CD4-positive, alpha-beta memory T cell (primary cell): ENCODE measurements around the gene TSHZ2. TPM values are rescaled to one million over a fixed set of nuclear protein-coding genes. Genes with fewer than 3 reads are reported as not detected.

ENCODE experiments used
- CTCF ChIA-PET: fragments of 350-600 bp; sonication (Branson Sonifier 250); formaldehyde crosslinking; loops from one replicate; lab custom pipeline; 2021; ENCODE audit warnings: inconsistent platforms; ENCODE audit not compliant: partially characterized antibody; lab: Charles Lee
- POLR2A ChIA-PET: fragments of 350-600 bp; sonication (Branson Sonifier 250); formaldehyde crosslinking; loops from one replicate; lab custom pipeline; 2021; ENCODE audit not compliant: partially characterized antibody; lab: Charles Lee
- DNase-seq, 5 donors: peaks; one replicate each; pipeline versions ENCODE4 v3.0.0 to v3.0.0-alpha.2; 2020 to 2022; ENCODE audit warnings: mixed read lengths in 1 of 5
- H3K27ac ChIP-seq: one replicate; pipeline ENCODE4 v1.7.0; 2013; ENCODE audit warnings: low read depth, low read length
- H3K27me3 ChIP-seq: 2 replicates; pipeline ENCODE4 v1.7.0; 2013; ENCODE audit warnings: mild to moderate bottlenecking, low read length, moderate library complexity; ENCODE audit not compliant: insufficient read depth
- H3K36me3 ChIP-seq: 2 replicates; pipeline ENCODE4 v1.7.0; 2013; ENCODE audit warnings: mild to moderate bottlenecking, low read length, moderate library complexity; ENCODE audit not compliant: insufficient read depth
- H3K4me1 ChIP-seq: 2 replicates; pipeline ENCODE4 v1.7.0; 2013; ENCODE audit warnings: mild to moderate bottlenecking, low read length, moderate library complexity; ENCODE audit not compliant: insufficient read depth
- H3K4me3 ChIP-seq, 2 donors: one replicate each; pipeline ENCODE4 v1.7.0; 2013; ENCODE audit warnings: low read length in 2 of 2, mild to moderate bottlenecking in 1 of 2
- H3K9me3 ChIP-seq, 2 donors: one replicate each; pipeline ENCODE4 v1.7.0; 2013; ENCODE audit warnings: low read length in 2 of 2, control low read depth in 1 of 2; ENCODE audit not compliant: control insufficient read depth in 1 of 2
- H3K27ac Mint-ChIP-seq, 7 donors: one replicate each; pipeline ENCODE4 v1.8.0; 2020 to 2021; ENCODE audit warnings: mixed read lengths in 7 of 7, mild to moderate bottlenecking in 6 of 7, inconsistent platforms in 3 of 7, moderate library complexity in 3 of 7
- H3K27me3 Mint-ChIP-seq, 2 donors: one replicate each; pipeline ENCODE4 v1.8.0; 2020 to 2021; ENCODE audit warnings: mixed read lengths in 2 of 2
- H3K36me3 Mint-ChIP-seq, 2 donors: one replicate each; pipeline ENCODE4 v1.8.0; 2020 to 2021; ENCODE audit warnings: mixed read lengths in 2 of 2, inconsistent platforms in 1 of 2, mild to moderate bottlenecking in 1 of 2
- H3K4me1 Mint-ChIP-seq, 4 donors: one replicate each; pipeline ENCODE4 v1.8.0; 2020 to 2021; ENCODE audit warnings: mixed read lengths in 4 of 4, mild to moderate bottlenecking in 1 of 4
- H3K4me3 Mint-ChIP-seq, 8 donors: one replicate each; pipeline ENCODE4 v1.8.0; 2020 to 2021; ENCODE audit warnings: mixed read lengths in 8 of 8, mild to moderate bottlenecking in 7 of 8, moderate library complexity in 6 of 8, inconsistent platforms in 3 of 8
- H3K9me3 Mint-ChIP-seq, 8 donors: one replicate each; pipeline ENCODE4 v1.8.0; 2020 to 2021; ENCODE audit warnings: mixed read lengths in 8 of 8, mild to moderate bottlenecking in 5 of 8, inconsistent platforms in 3 of 8, moderate library complexity in 1 of 8
- intact Hi-C: fragments of 100-400 bp; cut with micrococcal nuclease; formaldehyde crosslinking; loops from one replicate; pipeline ENCODE4 v1.15.1; 2023
- polyA plus RNA-seq, 2 donors: library from polyadenylated mRNA; unstranded; fragments of 300-500 nt; fragmentation: Illumina TruSeq; gene quantifications; one replicate each; pipeline ENCODE4 v1.2.3, GENCODE V29; 2021
- total RNA-seq, 2 experiments: library from RNA; stranded (reverse); gene quantifications; one replicate each; pipeline ENCODE4 v1.2.3, GENCODE V29; 2021

The TSHZ2 gene
- total and polyA plus RNA-seq, 4 experiments from 2014 or later, result 2.3 to 31.8 (median 17.1) TPM

DNA sequence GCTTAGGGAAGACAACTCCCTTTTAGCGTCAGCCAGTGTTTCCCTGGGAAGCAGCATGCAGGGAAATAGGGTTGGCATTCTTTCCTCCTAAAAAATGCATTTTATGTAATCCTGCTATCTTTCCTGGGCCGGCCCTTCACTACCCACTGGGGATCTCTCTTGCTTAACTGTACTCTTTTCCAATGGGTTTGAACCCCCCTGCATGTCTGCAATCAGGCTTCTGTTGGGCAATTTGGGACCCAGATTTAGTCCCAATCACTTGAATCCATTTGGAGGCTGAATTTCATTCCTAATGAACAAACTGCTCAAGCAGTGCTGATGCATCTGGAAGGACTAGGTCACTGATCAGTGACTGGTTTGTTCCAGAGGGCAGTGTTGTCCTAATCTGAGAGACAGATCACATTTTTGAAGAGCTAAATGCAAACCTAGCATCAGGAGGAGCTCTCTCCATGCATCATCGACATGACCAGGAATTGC lies 152.0 kb downstream of the TSHZ2 start:
- Histone ChIP-seq H3K4me1 (no peaks in the 10 kb centered on the region), H3K36me3 (no peaks in the 10 kb centered on the region), H3K27me3 (no peaks in the 10 kb centered on the region), H3K9me3 (no peaks in the 10 kb centered on the region), H3K4me3 (no peak overlapping the region), H3K27ac (no peak overlapping the region)
- ChIA-PET POLR2A (no interaction called here), CTCF (no interaction called here)
- H3K9me3 Mint-ChIP-seq, result peaks cover 0 to 2% (median 0%) of the 10 kb centered on the region in 8 donors
- peaks cover 0 to 3% of the 10 kb centered on the region in 2 donors for H3K27me3 Mint-ChIP-seq
- DNase-seq, result no peak
- H3K27ac Mint-ChIP-seq, result no peak overlapping the region
- no peak overlapping the region for H3K4me3 Mint-ChIP-seq
- peaks cover 0 to 17% (median 6%) of the 10 kb centered on the region in 4 donors for H3K4me1 Mint-ChIP-seq
- intact Hi-C loops, result no loop called here
- H3K36me3 Mint-ChIP-seq, result no peaks in the 10 kb centered on the region

DNA sequence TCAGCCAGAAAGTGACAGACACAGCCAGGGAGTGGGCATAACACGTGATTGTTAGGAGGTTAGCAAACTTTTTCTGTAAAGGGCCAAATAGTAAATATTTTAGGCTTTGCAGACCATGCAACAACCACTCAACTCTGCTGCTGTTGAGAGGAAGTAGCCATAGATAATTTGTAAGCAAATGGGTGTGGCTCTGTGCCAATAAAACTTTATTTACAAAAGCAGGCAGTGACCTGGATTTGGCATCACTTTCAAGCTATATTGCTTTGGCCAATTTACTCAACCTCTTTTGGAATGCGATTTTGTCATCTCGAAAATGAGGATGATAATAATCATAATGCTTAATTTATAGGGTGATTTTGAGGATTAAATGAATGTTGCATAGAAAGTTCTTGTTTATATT lies 152.6 kb downstream of the TSHZ2 start:
- Histone ChIP-seq H3K4me1 (no peaks in the 10 kb centered on the region), H3K9me3 (no peaks in the 10 kb centered on the region), H3K27ac (no peak overlapping the region), H3K4me3 (no peak overlapping the region), H3K27me3 (no peaks in the 10 kb centered on the region), H3K36me3 (no peaks in the 10 kb centered on the region)
- Mint-ChIP-seq H3K4me1 (peaks cover 0 to 17% (median 7%) of the 10 kb centered on the region in 4 donors), H3K4me3 (no peak overlapping the region), H3K36me3 (no peaks in the 10 kb centered on the region), H3K27ac (no peak overlapping the region), H3K9me3 (peaks cover 0 to 2% (median 0%) of the 10 kb centered on the region in 8 donors), H3K27me3 (peaks cover 0 to 3% of the 10 kb centered on the region in 2 donors)
- intact Hi-C loops, result no loop called here
- CTCF ChIA-PET, result no interaction called here
- POLR2A ChIA-PET, result no interaction called here
- no peak for DNase-seq

DNA sequence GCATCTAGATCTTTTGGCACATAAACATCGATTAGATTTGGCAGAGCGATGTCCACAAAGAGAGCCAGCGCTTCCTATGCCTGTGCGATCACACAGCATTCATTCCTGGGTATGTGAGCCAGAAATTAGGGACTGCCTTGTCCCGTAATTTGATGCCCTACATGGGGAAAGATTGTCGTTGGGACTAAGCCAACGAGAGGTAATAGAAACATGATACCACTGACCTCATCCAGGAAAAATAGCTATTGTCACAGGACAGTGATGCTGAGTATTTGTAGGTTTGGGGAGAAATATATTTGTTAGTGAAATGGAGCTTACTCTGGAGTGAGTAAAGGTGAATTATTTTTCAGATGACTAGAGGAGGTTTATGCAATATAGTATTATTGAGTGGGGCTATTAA lies 154.0 kb downstream of the TSHZ2 start:
- intact Hi-C loops, result no loop called here
- Mint-ChIP-seq H3K9me3 (peaks cover 0 to 2% (median 0%) of the 10 kb centered on the region in 8 donors), H3K4me1 (peaks cover 0 to 21% (median 7%) of the 10 kb centered on the region in 4 donors), H3K27me3 (peaks cover 0 to 3% of the 10 kb centered on the region in 2 donors), H3K27ac (peak overlapping the region in 1 of 7 donors; percentile 50), H3K36me3 (no peaks in the 10 kb centered on the region), H3K4me3 (no peak overlapping the region)
- no peaks in the 10 kb centered on the region for H3K36me3 ChIP-seq
- H3K4me3 ChIP-seq, result no peak overlapping the region
- ChIA-PET POLR2A (no interaction called here), CTCF (no interaction called here)
- no peaks in the 10 kb centered on the region for H3K9me3 ChIP-seq
- no peak for DNase-seq
- no peak overlapping the region for H3K27ac ChIP-seq
- no peaks in the 10 kb centered on the region for H3K27me3 ChIP-seq
- H3K4me1 ChIP-seq, result no peaks in the 10 kb centered on the region

DNA sequence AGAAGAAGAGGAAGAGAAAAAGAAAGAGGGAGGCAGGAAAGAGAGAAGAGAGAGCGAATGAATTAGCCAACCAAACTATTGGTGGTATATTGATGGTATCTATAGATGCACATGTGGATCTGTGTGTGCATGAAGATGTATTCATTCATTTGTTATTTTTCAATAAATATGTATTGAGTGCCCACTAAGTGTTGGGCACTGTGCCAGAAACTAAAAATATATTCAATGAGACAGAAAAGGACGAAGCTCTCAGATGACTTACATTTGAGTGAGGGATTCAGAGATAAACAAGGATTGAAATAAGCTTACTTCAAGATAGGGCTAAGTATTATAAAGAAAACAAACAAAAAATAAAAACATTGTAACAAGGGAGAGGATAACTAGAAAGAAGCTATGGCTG lies 154.9 kb downstream of the TSHZ2 start:
- no peak for DNase-seq
- POLR2A ChIA-PET, result no interaction called here
- H3K9me3 ChIP-seq, result no peaks in the 10 kb centered on the region
- Mint-ChIP-seq H3K27me3 (peaks cover 0 to 3% of the 10 kb centered on the region in 2 donors), H3K4me1 (peaks cover 0 to 19% (median 10%) of the 10 kb centered on the region in 4 donors), H3K27ac (peak overlapping the region in 1 of 7 donors; percentile 50), H3K36me3 (no peaks in the 10 kb centered on the region), H3K9me3 (peaks cover 0 to 2% (median 0%) of the 10 kb centered on the region in 8 donors), H3K4me3 (peak overlapping the region in 1 of 8 donors; percentile 46)
- CTCF ChIA-PET, result no interaction called here
- no peaks in the 10 kb centered on the region for H3K4me1 ChIP-seq
- H3K4me3 ChIP-seq, result no peak overlapping the region
- no peaks in the 10 kb centered on the region for H3K27me3 ChIP-seq
- no peaks in the 10 kb centered on the region for H3K36me3 ChIP-seq
- H3K27ac ChIP-seq, result no peak overlapping the region
- intact Hi-C loops, result no loop called here

DNA sequence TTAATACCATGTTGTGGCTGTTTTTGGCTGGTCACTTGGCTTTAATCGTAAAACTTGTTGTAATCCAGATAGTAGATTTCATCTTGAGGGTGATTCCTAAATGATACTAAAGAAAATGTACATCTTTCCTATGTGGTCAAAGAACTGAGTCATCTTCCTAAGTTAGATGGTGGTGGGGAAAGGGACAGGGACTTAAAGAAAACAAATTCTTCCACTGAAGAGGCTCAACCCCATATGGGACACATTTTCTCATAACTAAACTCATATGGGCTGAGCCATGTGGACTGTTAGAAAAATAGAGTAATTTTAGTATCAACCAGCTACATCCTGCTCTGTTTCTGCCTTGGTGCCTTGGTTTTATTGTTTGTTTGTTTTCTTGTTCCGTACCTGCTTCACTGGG lies 155.8 kb downstream of the TSHZ2 start:
- Mint-ChIP-seq H3K36me3 (no peaks in the 10 kb centered on the region), H3K27ac (no peak overlapping the region), H3K4me3 (no peak overlapping the region), H3K9me3 (peaks cover 0 to 2% (median 0%) of the 10 kb centered on the region in 8 donors), H3K27me3 (peaks cover 0 to 3% of the 10 kb centered on the region in 2 donors), H3K4me1 (peaks cover 0 to 20% (median 12%) of the 10 kb centered on the region in 4 donors)
- no peaks in the 10 kb centered on the region for H3K36me3 ChIP-seq
- DNase-seq, result no peak
- ChIA-PET CTCF (no interaction called here), POLR2A (no interaction called here)
- H3K9me3 ChIP-seq, result no peaks in the 10 kb centered on the region
- intact Hi-C loops, result no loop called here
- no peak overlapping the region for H3K27ac ChIP-seq
- no peaks in the 10 kb centered on the region for H3K4me1 ChIP-seq
- H3K27me3 ChIP-seq, result no peaks in the 10 kb centered on the region
- H3K4me3 ChIP-seq, result no peak overlapping the region

DNA sequence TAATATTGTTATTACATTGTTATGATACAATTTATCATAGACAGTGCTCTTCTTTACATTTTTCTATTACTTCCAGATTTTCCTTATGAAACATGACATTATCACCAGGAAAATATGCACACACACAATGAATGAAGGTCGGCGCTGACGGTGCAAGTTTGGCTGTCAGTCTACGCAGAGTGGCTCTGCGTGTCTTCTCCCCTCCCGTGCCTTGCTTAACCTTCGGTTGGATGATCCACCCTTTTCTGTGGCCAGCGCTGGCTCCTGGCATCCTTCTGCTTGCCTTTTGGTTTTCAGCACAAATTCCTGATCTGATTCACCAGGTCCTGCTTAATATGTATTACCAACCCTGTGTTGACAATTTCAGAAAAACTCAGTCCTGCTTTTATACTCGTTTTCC lies 157.4 kb downstream of the TSHZ2 start:
- no peak overlapping the region for H3K27ac Mint-ChIP-seq
- H3K4me3 Mint-ChIP-seq, result no peak overlapping the region
- peaks cover 0 to 2% (median 0%) of the 10 kb centered on the region in 8 donors for H3K9me3 Mint-ChIP-seq
- DNase-seq, result no peak
- no peaks in the 10 kb centered on the region for H3K36me3 ChIP-seq
- intact Hi-C loops, result no loop called here
- H3K4me1 ChIP-seq, result no peaks in the 10 kb centered on the region
- ChIA-PET CTCF (no interaction called here), POLR2A (no interaction called here)
- H3K9me3 ChIP-seq, result no peaks in the 10 kb centered on the region
- no peaks in the 10 kb centered on the region for H3K36me3 Mint-ChIP-seq
- H3K27me3 Mint-ChIP-seq, result peaks cover under 1 to 3% of the 10 kb centered on the region in 2 donors
- no peaks in the 10 kb centered on the region for H3K27me3 ChIP-seq
- H3K27ac ChIP-seq, result no peak overlapping the region
- H3K4me3 ChIP-seq, result no peak overlapping the region
- peaks cover 0 to 24% (median 13%) of the 10 kb centered on the region in 4 donors for H3K4me1 Mint-ChIP-seq

DNA sequence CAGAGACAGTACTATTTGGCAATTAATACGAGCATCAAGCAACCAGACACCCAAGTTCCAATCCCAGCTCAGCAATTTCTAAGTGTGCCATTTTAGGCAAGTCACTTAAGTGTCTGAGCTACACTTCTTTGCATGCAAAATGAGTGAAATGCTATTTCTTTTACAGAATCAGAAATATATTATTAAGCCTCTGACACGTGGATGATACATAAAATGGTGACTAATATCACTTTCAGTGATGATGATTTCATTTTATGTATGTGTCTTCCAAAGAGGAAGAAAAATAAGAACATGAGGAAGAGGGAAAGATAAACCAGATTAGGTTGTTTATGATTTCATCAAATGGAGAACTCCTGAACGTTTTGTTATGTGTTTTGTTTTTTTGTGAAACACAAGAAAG lies 158.6 kb downstream of the TSHZ2 start:
- CTCF ChIA-PET, result no interaction called here
- no peaks in the 10 kb centered on the region for H3K36me3 Mint-ChIP-seq
- Histone ChIP-seq H3K4me1 (no peaks in the 10 kb centered on the region), H3K4me3 (no peak overlapping the region), H3K27me3 (no peaks in the 10 kb centered on the region), H3K27ac (no peak overlapping the region), H3K36me3 (no peaks in the 10 kb centered on the region), H3K9me3 (no peaks in the 10 kb centered on the region)
- peaks cover 0 to 2% (median 0%) of the 10 kb centered on the region in 8 donors for H3K9me3 Mint-ChIP-seq
- H3K4me3 Mint-ChIP-seq, result no peak overlapping the region
- no peak overlapping the region for H3K27ac Mint-ChIP-seq
- POLR2A ChIA-PET, result no interaction called here
- no peak for DNase-seq
- H3K27me3 Mint-ChIP-seq, result peaks cover 2 to 3% of the 10 kb centered on the region in 2 donors
- intact Hi-C loops, result no loop called here
- peaks cover 0 to 24% (median 13%) of the 10 kb centered on the region in 4 donors for H3K4me1 Mint-ChIP-seq
